ENCODE results near the gene COPZ1. TPM values are rescaled to one million over a fixed set of nuclear protein-coding genes. Genes with fewer than 3 reads are reported as not detected.

The COPZ1 gene
- total and polyA plus RNA-seq, 9 of the 15 experiments (the other 6 are each of a cell fraction or from before 2014, with no cell fraction given) = 137 to 487 (median 233) TPM

GRCh38 chr12:54279632-54280467 lies 45.1 kb upstream of the COPZ1 start, which contains the start of gene CBX5 (continued):
- TF ChIP-seq SFPQ (IDR thresholded peaks at IDR 0.05; ENCODE audit: low read depth, low read length) (no peak), MIER1 (IDR thresholded peaks at IDR 0.05; ENCODE audit: low read depth) (no peak), PHF21A (IDR thresholded peaks at IDR 0.05; ENCODE audit: borderline replicate concordance, low read depth) (no peak), PTTG1 (tag; IDR thresholded peaks at IDR 0.05; ENCODE audit: low read depth) (no peak), NRF1 (conservative IDR thresholded peaks at IDR 0.05 in 1 of 2, IDR thresholded peaks at IDR 0.05 in 1 of 2) (peak; percentile 100), ZNF584 (CRISPR knock-in tag; IDR thresholded peaks at IDR 0.05; ENCODE audit: low read depth) (no peak), KAT2B (IDR thresholded peaks at IDR 0.05; ENCODE audit: low read depth, low read length) (no peak), MAFK (IDR thresholded peaks at IDR 0.05; ENCODE audit: low read length) (no peak), STAG1 (CRISPR knock-in tag; IDR thresholded peaks at IDR 0.05; ENCODE audit: borderline replicate concordance) (no peak), UBTF (IDR thresholded peaks at IDR 0.05; ENCODE audit: borderline replicate concordance in 1 of 2, low read depth in 2 of 2, low read length in 2 of 2) (no peak), XRCC4 (IDR thresholded peaks at IDR 0.05; ENCODE audit: extremely low read depth, insufficient read depth, insufficient read length) (no peak), KLF10 (CRISPR knock-in tag; IDR thresholded peaks at IDR 0.05) (no peak), SREBF1 (IDR thresholded peaks at IDR 0.05; ENCODE audit: borderline replicate concordance, low read depth, low read length) (no peak), PTBP1 (IDR thresholded peaks at IDR 0.05; ENCODE audit: low read depth, low read length) (no peak), CTCFL (IDR thresholded peaks at IDR 0.05; ENCODE audit: borderline replicate concordance, insufficient read depth, low read depth, low read length, poor library complexity, severe bottlenecking) (no peak), CREB3 (tag; conservative IDR thresholded peaks at IDR 0.05; ENCODE audit: low read depth) (0 out of 2 replicates have a peak, but pooled peaks have one; percentile 40), ZNF133 (CRISPR knock-in tag; IDR thresholded peaks at IDR 0.05) (0 out of 2 replicates have a peak, but pooled peaks have one; percentile 43)
